ENCODE measurements around the gene GRHL3.

GRHL3 gene

DNA sequence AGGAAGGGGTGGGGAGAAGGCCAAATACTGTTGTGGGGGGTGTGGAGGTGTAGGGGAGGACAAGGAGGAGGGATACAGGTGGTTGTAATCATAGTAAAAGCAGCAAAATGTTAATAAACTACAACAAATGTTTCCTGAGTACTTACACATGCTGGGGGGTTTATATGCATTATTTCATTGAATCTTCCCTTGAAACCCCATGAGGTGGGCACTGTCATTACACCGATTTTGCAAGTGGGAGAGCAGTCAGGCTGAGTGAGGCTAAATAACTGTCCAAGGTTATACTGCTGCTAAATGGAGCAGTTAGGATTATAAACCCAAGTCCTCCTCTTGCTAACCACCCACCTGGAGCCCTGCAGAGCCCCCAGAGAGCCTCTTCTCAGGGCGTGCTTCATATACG lies 14.4 kb upstream of the GRHL3 start:
- Histone ChIP-seq H3K9me3 (ENCODE audit: control insufficient read depth in 1 of 2, low read length in 2 of 2) (no peaks in the 10 kb centered on the region), H3K27me3 (ENCODE audit: low read depth, low read length) (no peaks in the 10 kb centered on the region), H3K27ac (ENCODE audit: low read length) (no peak overlapping the region), H3K36me3 (ENCODE audit: control insufficient read depth in 1 of 2, insufficient read depth in 2 of 2, low read length in 2 of 2) (no peaks in the 10 kb centered on the region), H3K4me3 (ENCODE audit: low read depth in 1 of 2, low read length in 2 of 2) (no peak overlapping the region), H3K4me1 (ENCODE audit: control insufficient read depth in 1 of 2, insufficient read depth in 2 of 2, low read length in 2 of 2) (no peaks in the 10 kb centered on the region)

DNA sequence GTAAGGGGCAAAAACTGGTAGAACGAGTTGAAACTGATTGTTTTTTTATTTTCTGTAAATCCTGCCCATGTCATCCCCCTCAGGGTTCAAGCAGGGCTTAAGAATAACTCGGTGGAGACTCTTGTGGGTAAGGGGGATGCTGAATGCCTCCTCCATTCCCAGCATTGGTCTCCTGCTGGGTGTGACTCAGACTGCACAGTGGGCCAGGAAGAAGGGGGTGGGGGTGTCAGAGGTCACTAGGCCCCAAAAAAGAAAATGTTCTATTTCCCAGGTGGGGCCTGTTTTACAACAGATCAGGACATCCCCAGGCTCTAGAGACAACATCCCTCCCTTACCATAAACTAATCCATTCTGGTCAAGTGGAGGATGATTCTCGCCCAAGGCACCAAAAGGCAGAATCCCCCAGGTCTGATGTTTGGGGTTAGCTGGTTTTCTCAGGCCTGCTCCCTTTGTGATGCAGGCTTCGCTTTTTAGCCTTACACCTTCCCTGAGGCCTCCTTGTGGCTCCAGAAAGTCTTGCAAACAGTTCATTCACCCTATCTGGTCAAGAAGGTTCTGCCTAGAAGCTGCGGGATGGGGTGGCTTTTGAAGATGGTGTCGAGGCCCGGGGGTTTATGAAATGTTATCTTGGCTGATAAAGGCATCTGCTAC lies 10.7 kb upstream of the GRHL3 start:
- Histone ChIP-seq H3K4me3 (ENCODE audit: low read depth in 1 of 2, low read length in 2 of 2) (no peak overlapping the region), H3K27me3 (ENCODE audit: low read depth, low read length) (no peaks in the 10 kb centered on the region), H3K27ac (ENCODE audit: low read length) (no peak overlapping the region), H3K36me3 (ENCODE audit: control insufficient read depth in 1 of 2, insufficient read depth in 2 of 2, low read length in 2 of 2) (no peaks in the 10 kb centered on the region), H3K9me3 (ENCODE audit: control insufficient read depth in 1 of 2, low read length in 2 of 2) (no peaks in the 10 kb centered on the region), H3K4me1 (ENCODE audit: control insufficient read depth in 1 of 2, insufficient read depth in 2 of 2, low read length in 2 of 2) (no peaks in the 10 kb centered on the region)

DNA sequence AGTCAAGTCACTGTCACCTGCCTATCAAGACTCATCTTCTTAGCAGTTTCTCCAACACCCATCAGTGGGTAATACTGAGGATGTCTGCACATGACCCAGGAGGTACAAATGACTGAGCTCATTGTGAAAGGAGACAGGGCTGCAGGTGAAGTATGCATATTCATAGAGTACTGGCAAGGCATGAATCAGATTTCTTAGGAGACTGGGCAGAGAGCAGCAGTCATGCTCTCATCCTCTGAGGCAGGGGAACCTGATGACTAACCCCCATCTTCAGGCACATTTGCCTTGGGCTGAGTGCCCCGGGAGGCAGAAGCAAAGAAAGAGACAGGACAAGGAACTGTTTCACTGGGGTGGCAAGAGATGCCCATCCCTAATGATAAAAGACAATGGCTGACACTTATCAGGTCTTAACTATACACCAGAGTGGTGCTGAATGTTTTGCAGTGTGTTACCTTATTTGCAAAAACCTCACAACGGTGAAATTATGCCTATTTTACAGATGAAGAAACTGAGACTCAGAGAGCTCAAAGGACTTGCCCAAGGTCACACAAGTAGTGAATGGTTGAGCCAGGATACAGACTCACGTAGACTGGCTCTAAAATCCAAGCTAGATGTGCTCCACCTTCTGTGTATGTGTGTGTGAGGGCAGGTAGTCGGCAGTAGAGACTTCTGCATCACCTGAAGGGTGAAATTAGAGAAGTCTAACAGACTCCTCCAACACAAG lies 9.2 kb upstream of the GRHL3 start:
- Histone ChIP-seq H3K27me3 (ENCODE audit: low read depth, low read length) (no peaks in the 10 kb centered on the region), H3K4me1 (ENCODE audit: control insufficient read depth in 1 of 2, insufficient read depth in 2 of 2, low read length in 2 of 2) (no peaks in the 10 kb centered on the region), H3K9me3 (ENCODE audit: control insufficient read depth in 1 of 2, low read length in 2 of 2) (no peaks in the 10 kb centered on the region), H3K36me3 (ENCODE audit: control insufficient read depth in 1 of 2, insufficient read depth in 2 of 2, low read length in 2 of 2) (no peaks in the 10 kb centered on the region), H3K4me3 (ENCODE audit: low read depth in 1 of 2, low read length in 2 of 2) (no peak overlapping the region), H3K27ac (ENCODE audit: low read length) (no peak overlapping the region)

DNA sequence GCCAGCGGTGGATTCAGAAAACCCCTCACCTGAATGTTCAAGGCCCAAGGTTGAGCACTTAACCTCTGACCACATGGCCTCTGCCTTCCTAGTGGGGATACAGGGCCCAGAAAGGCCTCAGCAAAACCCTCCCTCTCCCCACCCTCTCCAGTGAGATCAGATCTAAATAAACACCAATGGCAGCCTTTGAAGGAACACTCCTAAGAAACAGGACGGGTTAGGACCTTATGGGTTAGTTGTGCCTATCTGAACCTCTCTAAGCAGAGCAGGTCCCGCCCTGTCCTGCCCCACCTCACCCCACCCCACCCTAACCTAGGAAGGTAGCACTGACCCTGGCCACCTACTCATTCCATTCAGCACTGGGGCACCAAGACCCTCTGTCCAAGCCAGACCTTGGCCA lies 7.9 kb upstream of the GRHL3 start:
- Histone ChIP-seq H3K27me3 (ENCODE audit: low read depth, low read length) (no peaks in the 10 kb centered on the region), H3K4me1 (ENCODE audit: control insufficient read depth in 1 of 2, insufficient read depth in 2 of 2, low read length in 2 of 2) (no peaks in the 10 kb centered on the region), H3K4me3 (ENCODE audit: low read depth in 1 of 2, low read length in 2 of 2) (no peak overlapping the region), H3K9me3 (ENCODE audit: control insufficient read depth in 1 of 2, low read length in 2 of 2) (no peaks in the 10 kb centered on the region), H3K27ac (ENCODE audit: low read length) (no peak overlapping the region), H3K36me3 (ENCODE audit: control insufficient read depth in 1 of 2, insufficient read depth in 2 of 2, low read length in 2 of 2) (no peaks in the 10 kb centered on the region)

- no peaks in the 10 kb centered on the region for H3K27me3 ChIP-seq (ENCODE audit: low read depth, low read length)
- H3K36me3 ChIP-seq (ENCODE audit: control insufficient read depth in 1 of 2, insufficient read depth in 2 of 2, low read length in 2 of 2) = no peaks in the 10 kb centered on the region
- H3K27ac ChIP-seq (ENCODE audit: low read length) = no peak overlapping the region
- H3K4me1 ChIP-seq (ENCODE audit: control insufficient read depth in 1 of 2, insufficient read depth in 2 of 2, low read length in 2 of 2) = no peaks in the 10 kb centered on the region
- no peak overlapping the region for H3K4me3 ChIP-seq (ENCODE audit: low read depth in 1 of 2, low read length in 2 of 2)
- H3K9me3 ChIP-seq (ENCODE audit: control insufficient read depth in 1 of 2, low read length in 2 of 2) = no peaks in the 10 kb centered on the region
These were observed 7.4 kb upstream of the GRHL3 start for GRCh38 chr1:24311741-24312140.

GRCh38 chr1:24315391-24315790 lies 3.8 kb upstream of the GRHL3 start:
- Histone ChIP-seq H3K27ac (ENCODE audit: low read length) (no peak overlapping the region), H3K4me3 (ENCODE audit: low read depth in 1 of 2, low read length in 2 of 2) (no peak overlapping the region), H3K27me3 (ENCODE audit: low read depth, low read length) (peaks cover 3% of the 10 kb centered on the region), H3K4me1 (ENCODE audit: control insufficient read depth in 1 of 2, insufficient read depth in 2 of 2, low read length in 2 of 2) (peaks cover 3 to 14% of the 10 kb centered on the region in 2 donors), H3K36me3 (ENCODE audit: control insufficient read depth in 1 of 2, insufficient read depth in 2 of 2, low read length in 2 of 2) (no peaks in the 10 kb centered on the region), H3K9me3 (ENCODE audit: control insufficient read depth in 1 of 2, low read length in 2 of 2) (no peaks in the 10 kb centered on the region)

DNA sequence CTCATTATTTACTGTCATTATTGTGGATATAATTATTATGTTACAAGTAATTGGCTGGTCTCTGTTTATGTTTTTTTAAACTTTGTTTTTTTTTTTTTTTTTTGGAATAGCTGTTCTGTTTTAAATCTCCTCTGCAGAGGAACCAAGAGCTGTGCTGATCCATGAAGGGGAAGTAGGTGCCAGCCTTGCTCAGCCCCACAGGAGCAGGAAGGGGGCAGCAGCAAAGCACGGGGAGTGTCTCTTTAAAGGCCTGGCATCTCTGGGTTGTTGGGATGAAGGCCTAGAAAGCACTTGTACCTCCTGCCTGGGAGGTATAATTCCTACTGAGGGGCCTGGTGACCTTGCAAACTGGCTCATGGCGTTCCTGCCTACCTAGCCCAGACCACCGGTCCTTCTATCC lies 2.5 kb upstream of the GRHL3 start:
- Histone ChIP-seq H3K27ac (ENCODE audit: low read length) (no peak overlapping the region), H3K27me3 (ENCODE audit: low read depth, low read length) (peaks cover 3% of the 10 kb centered on the region), H3K36me3 (ENCODE audit: control insufficient read depth in 1 of 2, insufficient read depth in 2 of 2, low read length in 2 of 2) (no peaks in the 10 kb centered on the region), H3K4me1 (ENCODE audit: control insufficient read depth in 1 of 2, insufficient read depth in 2 of 2, low read length in 2 of 2) (peaks cover 3 to 22% of the 10 kb centered on the region in 2 donors), H3K4me3 (ENCODE audit: low read depth in 1 of 2, low read length in 2 of 2) (no peak overlapping the region), H3K9me3 (ENCODE audit: control insufficient read depth in 1 of 2, low read length in 2 of 2) (no peaks in the 10 kb centered on the region)

DNA sequence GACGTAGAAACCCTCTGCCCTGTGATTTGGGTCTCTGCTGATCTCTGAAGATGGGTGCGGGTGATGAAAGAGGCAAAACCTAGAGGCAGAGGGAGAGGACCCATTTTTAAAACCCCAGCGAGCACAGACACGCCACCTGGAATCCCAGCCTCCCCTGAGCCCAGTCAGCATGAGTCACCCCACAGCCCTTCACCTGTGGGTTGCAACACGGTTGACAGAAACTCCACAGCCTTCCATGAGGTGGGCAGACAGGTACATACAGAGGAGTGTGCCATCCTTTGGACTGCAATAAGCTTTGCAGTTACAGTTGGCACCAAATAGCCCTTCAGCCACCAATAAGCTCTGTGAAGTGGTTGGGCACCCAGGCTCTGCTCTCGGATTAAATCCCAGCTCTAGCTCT lies 2.1 kb upstream of the GRHL3 start:
- H3K9me3 ChIP-seq (ENCODE audit: control insufficient read depth in 1 of 2, low read length in 2 of 2) = no peaks in the 10 kb centered on the region
- H3K36me3 ChIP-seq (ENCODE audit: control insufficient read depth in 1 of 2, insufficient read depth in 2 of 2, low read length in 2 of 2) = no peaks in the 10 kb centered on the region
- no peak overlapping the region for H3K4me3 ChIP-seq (ENCODE audit: low read depth in 1 of 2, low read length in 2 of 2)
- H3K27me3 ChIP-seq (ENCODE audit: low read depth, low read length) = peaks cover 3% of the 10 kb centered on the region
- H3K27ac ChIP-seq (ENCODE audit: low read length) = no peak overlapping the region
- peaks cover 3 to 23% of the 10 kb centered on the region in 2 donors for H3K4me1 ChIP-seq (ENCODE audit: control insufficient read depth in 1 of 2, insufficient read depth in 2 of 2, low read length in 2 of 2)

GRCh38 chr1:24317956-24318614 lies 1.1 kb upstream of the GRHL3 start:
- Histone ChIP-seq H3K27me3 (ENCODE audit: low read depth, low read length) (peaks cover 3% of the 10 kb centered on the region), H3K27ac (ENCODE audit: low read length) (no peak overlapping the region), H3K36me3 (ENCODE audit: control insufficient read depth in 1 of 2, insufficient read depth in 2 of 2, low read length in 2 of 2) (no peaks in the 10 kb centered on the region), H3K4me3 (ENCODE audit: low read depth in 1 of 2, low read length in 2 of 2) (no peak overlapping the region), H3K9me3 (ENCODE audit: control insufficient read depth in 1 of 2, low read length in 2 of 2) (no peaks in the 10 kb centered on the region), H3K4me1 (ENCODE audit: control insufficient read depth in 1 of 2, insufficient read depth in 2 of 2, low read length in 2 of 2) (peaks cover 3 to 23% of the 10 kb centered on the region in 2 donors)

DNA sequence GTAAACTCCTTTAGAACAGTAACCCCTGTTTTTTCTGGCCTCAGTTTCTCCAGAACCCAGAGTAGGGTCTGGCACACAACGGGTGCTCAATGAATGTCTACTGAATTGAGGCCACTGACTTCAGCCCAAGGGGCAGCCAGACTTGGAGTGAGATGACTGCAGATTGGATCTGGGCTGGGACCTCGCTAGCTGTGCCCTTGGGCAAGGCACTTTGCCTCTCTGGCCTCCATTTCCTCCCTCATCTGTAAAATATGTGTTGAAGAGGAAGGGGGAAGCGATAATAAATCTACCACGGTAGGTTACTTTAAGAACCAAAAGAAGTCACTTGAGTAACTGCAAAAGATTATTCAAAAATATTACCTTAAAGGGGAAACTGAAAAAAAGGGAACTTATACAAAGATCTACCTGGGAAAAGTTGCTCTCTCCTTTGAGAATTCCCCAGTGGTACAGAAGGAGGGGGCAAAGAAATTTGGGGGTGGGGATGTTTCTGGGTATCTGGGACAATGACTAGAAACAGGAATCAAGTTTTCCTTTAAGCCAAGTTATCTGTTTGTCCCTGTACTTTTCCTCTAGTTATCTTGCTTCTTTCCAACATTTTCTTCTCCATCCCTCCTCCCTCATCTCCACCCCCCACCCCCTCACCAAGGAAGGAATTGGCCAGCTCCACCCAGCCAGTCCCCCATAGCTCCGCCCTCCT lies 394 bp upstream of the GRHL3 start:
- Histone ChIP-seq H3K27me3 (ENCODE audit: low read depth, low read length) (peaks cover 3% of the 10 kb centered on the region), H3K4me3 (ENCODE audit: low read depth in 1 of 2, low read length in 2 of 2) (no peak overlapping the region)

GRCh38 chr1:24319962-24320361 lies 805 bp downstream of the GRHL3 start:
- no peaks in the 10 kb centered on the region for H3K9me3 ChIP-seq (ENCODE audit: control insufficient read depth in 1 of 2, low read length in 2 of 2)
- peaks cover 3% of the 10 kb centered on the region for H3K27me3 ChIP-seq (ENCODE audit: low read depth, low read length)
- no peak overlapping the region for H3K27ac ChIP-seq (ENCODE audit: low read length)
- no peak overlapping the region for H3K4me3 ChIP-seq (ENCODE audit: low read depth in 1 of 2, low read length in 2 of 2)
- H3K4me1 ChIP-seq (ENCODE audit: control insufficient read depth in 1 of 2, insufficient read depth in 2 of 2, low read length in 2 of 2) = peaks cover 3 to 23% of the 10 kb centered on the region in 2 donors
- no peaks in the 10 kb centered on the region for H3K36me3 ChIP-seq (ENCODE audit: control insufficient read depth in 1 of 2, insufficient read depth in 2 of 2, low read length in 2 of 2)

More for the DNA sequence above, 394 bp upstream of the GRHL3 start:
- Histone ChIP-seq H3K36me3 (ENCODE audit: control insufficient read depth in 1 of 2, insufficient read depth in 2 of 2, low read length in 2 of 2) (no peaks in the 10 kb centered on the region), H3K9me3 (ENCODE audit: control insufficient read depth in 1 of 2, low read length in 2 of 2) (no peaks in the 10 kb centered on the region), H3K27ac (ENCODE audit: low read length) (no peak overlapping the region), H3K4me1 (ENCODE audit: control insufficient read depth in 1 of 2, insufficient read depth in 2 of 2, low read length in 2 of 2) (peaks cover 3 to 23% of the 10 kb centered on the region in 2 donors)
